Endothelial cell of umbilical vein (primary cell): ENCODE measurements around the gene OAS2. TPM values are rescaled to one million over a fixed set of nuclear protein-coding genes. Genes with fewer than 3 reads are reported as not detected.

Source experiments
- BruUV-seq: library from RNA; stranded (reverse); fragments of 400-500 nt; replicated peaks from 2 replicates; lab custom pipeline; 2021; lab: Mats Ljungman, UMichigan
- CTCF ChIA-PET: fragments of 300-600, 350-600 bp; sonication (Branson Sonifier 250); formaldehyde crosslinking; loops from one replicate; lab custom pipeline; 2021; ENCODE audit warnings: antibody characterized with exemption, inconsistent platforms; lab: Charles Lee
- POLR2A ChIA-PET: fragments of 300-600, 350-600 bp; sonication (Branson Sonifier 250); formaldehyde crosslinking; loops from one replicate; lab custom pipeline; 2021; ENCODE audit warnings: antibody characterized with exemption, inconsistent platforms; lab: Charles Lee
- DNase-seq: peaks from one replicate; pipeline ENCODE4 v3.0.0-alpha.2; 2011; ENCODE audit warnings: low read depth, low spot score
- FAIRE-seq: peaks from 2 replicates; lab custom pipeline; 2011; peaks lifted over from hg19 to GRCh38; lab: Jason Lieb, UNC
- H2AFZ ChIP-seq: 2 replicates; pipeline ENCODE4 v1.6.0; 2012; ENCODE audit warnings: low read depth, low read length, control low read depth, inconsistent platforms
- H3K27ac ChIP-seq: 2 replicates; pipeline ENCODE4 v1.5.1; 2011; ENCODE audit warnings: low read depth, mild to moderate bottlenecking, control low read depth, low read length, moderate library complexity; ENCODE audit not compliant: insufficient read depth
- H3K27me3 ChIP-seq, 2 experiments: 2 replicates each; pipeline versions ENCODE4 v1.6.0 to v1.6.1; 2011; ENCODE audit warnings: low read length in 2 of 2, mixed read lengths in 1 of 2; ENCODE audit not compliant: control insufficient read depth in 2 of 2, insufficient read depth in 2 of 2
- H3K36me3 ChIP-seq, 2 experiments: 2 replicates in 1 of 2; 3 replicates in 1 of 2; pipeline ENCODE4 v1.5.1; 2011; ENCODE audit warnings: low read length in 2 of 2, mild to moderate bottlenecking in 1 of 2, moderate library complexity in 1 of 2; ENCODE audit not compliant: control insufficient read depth in 2 of 2, insufficient read depth in 2 of 2; ENCODE audit errors: extremely low read depth in 1 of 2
- H3K4me1 ChIP-seq: 3 replicates; pipeline ENCODE4 v1.5.1; 2011; ENCODE audit warnings: mild to moderate bottlenecking, low read length; ENCODE audit not compliant: control insufficient read depth, insufficient read depth; ENCODE audit errors: extremely low read depth
- H3K4me2 ChIP-seq: 2 replicates; pipeline ENCODE4 v1.6.1; 2011; ENCODE audit warnings: low read length, control low read depth, mixed read lengths; ENCODE audit not compliant: insufficient read depth
- H3K4me3 ChIP-seq, 3 experiments: fragments of 200-600 bp in 1 of 3; sonication (generic), shearing (Covaris generic) in 1 of 3; replicated peaks in 1 of 3; 2 replicates each; pipeline ENCODE4 v1.5.1; 2011 to 2016; ENCODE audit warnings: control low read depth in 3 of 3, low read length in 3 of 3, mild to moderate bottlenecking in 2 of 3, inconsistent platforms in 1 of 3, low read depth in 1 of 3, moderate library complexity in 1 of 3; ENCODE audit not compliant: insufficient read depth in 1 of 3
- H3K79me2 ChIP-seq: 2 replicates; pipeline ENCODE4 v1.6.0; 2012; ENCODE audit warnings: low read length, inconsistent platforms; ENCODE audit not compliant: control insufficient read depth, insufficient read depth
- H3K9ac ChIP-seq: replicated peaks from 2 replicates; pipeline ENCODE3; 2011; ENCODE audit warnings: low read length, control low read depth; ENCODE audit not compliant: insufficient read depth; ENCODE audit errors: extremely low read depth
- H3K9me1 ChIP-seq: replicated peaks from 3 replicates; pipeline ENCODE4 v1.6.0; 2011; ENCODE audit warnings: mild to moderate bottlenecking, low read length; ENCODE audit not compliant: control insufficient read depth, insufficient read depth; ENCODE audit errors: extremely low read depth
- H3K9me3 ChIP-seq: replicated peaks from 2 replicates; pipeline ENCODE4 v1.5.1; 2012; ENCODE audit warnings: low read length, inconsistent platforms; ENCODE audit not compliant: control insufficient read depth, insufficient read depth
- H4K20me1 ChIP-seq: replicated peaks from 2 replicates; pipeline ENCODE3; 2011; ENCODE audit warnings: mild to moderate bottlenecking, low read length; ENCODE audit not compliant: control insufficient read depth, insufficient read depth; ENCODE audit errors: extremely low read depth
- EZH2 ChIP-seq: IDR thresholded peaks from 2 replicates; pipeline ENCODE4 v1.6.1; 2012; ENCODE audit warnings: borderline replicate concordance, low read depth, mild to moderate bottlenecking, moderate library complexity, low read length, inconsistent platforms; ENCODE audit not compliant: severe bottlenecking
- FOS ChIP-seq: IDR thresholded peaks from 2 replicates; pipeline ENCODE4 v1.6.1; 2011; ENCODE audit warnings: mild to moderate bottlenecking, low read length, moderate library complexity, borderline replicate concordance; ENCODE audit not compliant: insufficient read depth
- GATA2 ChIP-seq: IDR thresholded peaks from 2 replicates; pipeline ENCODE4 v1.7.0; 2011; ENCODE audit warnings: low read depth, mild to moderate bottlenecking, moderate library complexity, mixed read lengths, low read length; ENCODE audit not compliant: insufficient read length, insufficient read depth
- JUN ChIP-seq: IDR thresholded peaks from 2 replicates; pipeline ENCODE4 v1.6.1; 2011; ENCODE audit warnings: borderline replicate concordance, low read depth; ENCODE audit not compliant: insufficient read length, insufficient read depth
- MYC ChIP-seq: IDR thresholded peaks from one replicate; pipeline ENCODE4 v1.6.1; 2011; ENCODE audit warnings: mild to moderate bottlenecking, low read depth, low read length
- POLR2A ChIP-seq: IDR thresholded peaks from 2 replicates; pipeline ENCODE4 v1.6.1; 2012; ENCODE audit warnings: low read depth, mild to moderate bottlenecking, control low read depth, low read length
- POLR2AphosphoS5 ChIP-seq: IDR thresholded peaks from 2 replicates; pipeline ENCODE4 v1.6.1; 2012; ENCODE audit warnings: low read depth, mild to moderate bottlenecking, control low read depth, low read length, moderate library complexity; ENCODE audit not compliant: insufficient read depth
- dilution Hi-C: fragments of 300-500 bp; cut with MboI; formaldehyde crosslinking; loops from one replicate; pipeline ENCODE4 v1.15.0; 2019; ENCODE audit warnings: low sequenced_read_pairs; ENCODE audit not compliant: extremely low pct_ligation_motif_present
- intact Hi-C: fragments of 100-400 bp; cut with micrococcal nuclease; formaldehyde crosslinking; loops from one replicate; pipeline ENCODE4 v1.10.0; 2022
- polyA plus RNA-seq, 4 experiments: library from polyadenylated mRNA; depleted of rRNA in 3 of 4; stranded (reverse) in 3 of 4; unstranded in 1 of 4; fragments of >200 nt; gene quantifications; 2 replicates each; pipeline versions ENCODE4 v1.2.1 to v1.2.3, GENCODE V29; 2011 to 2012; ENCODE audit warnings: missing spikeins in 1 of 4
- total RNA-seq: library from RNA; stranded (reverse); gene quantifications from 2 replicates; pipeline ENCODE4 v1.2.3, GENCODE V29; 2021
- TF ChIP-seq, protein P1 (sequence below), 2 donors: IDR thresholded peaks; 1 replicate in 1 of 2; 2 replicates in 1 of 2; pipeline ENCODE4 v1.5.1; 2011; ENCODE audit warnings: low read length in 2 of 2, mild to moderate bottlenecking in 2 of 2, moderate library complexity in 2 of 2, control low read depth in 1 of 2, inconsistent platforms in 1 of 2, low read depth in 1 of 2; ENCODE audit not compliant: insufficient read depth in 1 of 2; ENCODE audit errors: extremely low read depth in 1 of 2
- TF ChIP-seq, protein P2 (sequence below): IDR thresholded peaks from 2 replicates; pipeline ENCODE4 v1.6.1; 2011; ENCODE audit not compliant: insufficient read depth, insufficient read length

Gene OAS2
- total and polyA plus RNA-seq, 2 donors (not counting 3 experiments of a cell fraction or from before 2014, with no cell fraction given), result 1.3 to 3.1 TPM

DNA sequence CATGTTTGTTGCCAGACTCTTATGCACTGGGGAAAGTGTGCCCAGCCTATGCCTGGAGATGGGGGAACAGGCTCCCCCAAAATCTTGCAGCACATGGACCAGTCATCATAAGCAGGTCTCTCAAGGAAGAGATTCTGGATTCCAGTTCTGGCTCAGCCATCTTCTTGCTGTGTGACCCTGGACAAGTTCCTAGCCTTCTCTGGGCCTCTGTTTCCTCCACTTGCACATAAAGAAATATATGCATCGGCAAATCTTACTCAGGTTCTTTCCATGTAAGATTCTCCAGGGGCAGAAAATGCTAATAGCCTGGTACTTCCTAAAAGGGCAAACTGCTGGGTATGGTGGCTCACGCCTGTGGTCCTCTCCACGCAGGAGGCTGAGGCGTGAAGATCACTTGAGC lies 32.8 kb upstream of the OAS2 start:
- no TSS peak for BruUV-seq
- Histone ChIP-seq H3K9me1 (no peaks in the 10 kb centered on the region), H3K4me1 (no peaks in the 10 kb centered on the region), H3K79me2 (no peaks in the 10 kb centered on the region), H3K27ac (no peak overlapping the region), H4K20me1 (no peaks in the 10 kb centered on the region), H3K4me2 (no peak overlapping the region), H3K4me3 (no peak overlapping the region), H3K9me3 (no peaks in the 10 kb centered on the region), H2AFZ (no peak overlapping the region), H3K36me3 (no peaks in the 10 kb centered on the region), H3K9ac (no peak overlapping the region), H3K27me3 (no peaks in the 10 kb centered on the region)
- POLR2A ChIA-PET, result no interaction called here
- DNase-seq, result no peak
- CTCF ChIA-PET, result no interaction called here
- dilution Hi-C loops (no loop called here), intact Hi-C loops (no loop called here)
- no peak for TF ChIP-seq MYC
- no peak for TF ChIP-seq POLR2A
- no peak for TF ChIP-seq FOS
- TF ChIP-seq POLR2AphosphoS5, result no peak
- TF ChIP-seq, protein P1, sequence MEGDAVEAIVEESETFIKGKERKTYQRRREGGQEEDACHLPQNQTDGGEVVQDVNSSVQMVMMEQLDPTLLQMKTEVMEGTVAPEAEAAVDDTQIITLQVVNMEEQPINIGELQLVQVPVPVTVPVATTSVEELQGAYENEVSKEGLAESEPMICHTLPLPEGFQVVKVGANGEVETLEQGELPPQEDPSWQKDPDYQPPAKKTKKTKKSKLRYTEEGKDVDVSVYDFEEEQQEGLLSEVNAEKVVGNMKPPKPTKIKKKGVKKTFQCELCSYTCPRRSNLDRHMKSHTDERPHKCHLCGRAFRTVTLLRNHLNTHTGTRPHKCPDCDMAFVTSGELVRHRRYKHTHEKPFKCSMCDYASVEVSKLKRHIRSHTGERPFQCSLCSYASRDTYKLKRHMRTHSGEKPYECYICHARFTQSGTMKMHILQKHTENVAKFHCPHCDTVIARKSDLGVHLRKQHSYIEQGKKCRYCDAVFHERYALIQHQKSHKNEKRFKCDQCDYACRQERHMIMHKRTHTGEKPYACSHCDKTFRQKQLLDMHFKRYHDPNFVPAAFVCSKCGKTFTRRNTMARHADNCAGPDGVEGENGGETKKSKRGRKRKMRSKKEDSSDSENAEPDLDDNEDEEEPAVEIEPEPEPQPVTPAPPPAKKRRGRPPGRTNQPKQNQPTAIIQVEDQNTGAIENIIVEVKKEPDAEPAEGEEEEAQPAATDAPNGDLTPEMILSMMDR (IDR thresholded peaks at IDR 0.05; ENCODE audit: extremely low read depth in 1 of 2, insufficient read depth in 1 of 2, low read depth in 1 of 2, low read length in 2 of 2), result no peak
- TF ChIP-seq EZH2, result no peak
- TF ChIP-seq, protein P2, sequence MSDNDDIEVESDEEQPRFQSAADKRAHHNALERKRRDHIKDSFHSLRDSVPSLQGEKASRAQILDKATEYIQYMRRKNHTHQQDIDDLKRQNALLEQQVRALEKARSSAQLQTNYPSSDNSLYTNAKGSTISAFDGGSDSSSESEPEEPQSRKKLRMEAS, result no peak
- no peak for TF ChIP-seq JUN
- no peak for TF ChIP-seq GATA2
- FAIRE-seq, result no peak
